DMS114 treated with DMSO at 0.1 percent for 48 hours (cell line): ENCODE results near the gene ORM2.
"Not testable (repeated sequence)": the region's sequence is repeated elsewhere in the genome, so short reads cannot be mapped to it uniquely, and the experiment has no call there.

Source experiments
- DNase-seq: peaks from one replicate; lab custom pipeline; 2025; ENCODE audit not compliant: unreplicated experiment; lab: John Stamatoyannopoulos, UW

The ORM2 gene

GRCh38 chr9:114330636-114331035, 967 bp downstream of the ORM2 start:
- no peak for DNase-seq

- DNase-seq, result not testable (repeated sequence)
Measured at GRCh38 chr9:114331229-114332195, 1.8 kb downstream of the ORM2 start.

- DNase-seq, result not testable (repeated sequence)
Measured at GRCh38 chr9:114332474-114333040, 2.9 kb downstream of the ORM2 start.

- not testable (repeated sequence) for DNase-seq
Measured at GRCh38 chr9:114333718-114334117, 4.0 kb downstream of the ORM2 start.

- DNase-seq, result no peak
Measured at GRCh38 chr9:114334490-114334889, 4.8 kb downstream of the ORM2 start.

- DNase-seq, result no peak
Measured at GRCh38 chr9:114335745-114336144, 6.1 kb downstream of the ORM2 start.

- DNase-seq, result no peak
Measured at GRCh38 chr9:114336157-114336556, 6.5 kb downstream of the ORM2 start.

- DNase-seq, result no peak
Measured at GRCh38 chr9:114336699-114337395, 7.2 kb downstream of the ORM2 start.

GRCh38 chr9:114338187-114338586, 8.5 kb downstream of the ORM2 start:
- no peak for DNase-seq

- no peak for DNase-seq
Measured at GRCh38 chr9:114339130-114339908, 9.7 kb downstream of the ORM2 start.

GRCh38 chr9:114341152-114341830, 11.6 kb downstream of the ORM2 start:
- DNase-seq, result no peak

- DNase-seq, result no peak
Measured at GRCh38 chr9:114341991-114342390, 12.3 kb downstream of the ORM2 start.

GRCh38 chr9:114342755-114343440, 13.2 kb downstream of the ORM2 start:
- no peak for DNase-seq

- DNase-seq, result no peak
Measured at GRCh38 chr9:114343471-114344187, 14.0 kb downstream of the ORM2 start.

GRCh38 chr9:114344188-114344566, 14.5 kb downstream of the ORM2 start:
- DNase-seq, result no peak

- no peak for DNase-seq
Measured at GRCh38 chr9:114344692-114345091, 15.0 kb downstream of the ORM2 start.

- no peak for DNase-seq
Measured at GRCh38 chr9:114345493-114346065, 15.9 kb downstream of the ORM2 start.

- no peak for DNase-seq
Measured at GRCh38 chr9:114346146-114346545, 16.5 kb downstream of the ORM2 start.

GRCh38 chr9:114347675-114348074, 18.0 kb downstream of the ORM2 start:
- no peak for DNase-seq
